T-helper 2 cell treated with Interferon-gamma antibody and Interleukin-4, amounts not matched to agents 5 μg/mL and 100 μg/mL, for 36 hours (primary cell): ENCODE measurements around the gene SRMS.

Source experiments
- DNase-seq: peaks from one replicate; pipeline ENCODE4 v3.0.0; 2021; ENCODE audit warnings: low spot score
- H3K27ac Mint-ChIP-seq: one replicate; pipeline ENCODE4 v1.8.0; 2021; ENCODE audit warnings: mild to moderate bottlenecking, mixed read lengths
- H3K27me3 Mint-ChIP-seq: one replicate; pipeline ENCODE4 v1.8.0; 2021; ENCODE audit warnings: low read depth, mixed read lengths
- H3K36me3 Mint-ChIP-seq: one replicate; pipeline ENCODE4 v1.8.0; 2021; ENCODE audit warnings: low read depth, mixed read lengths
- H3K4me1 Mint-ChIP-seq: one replicate; pipeline ENCODE4 v1.8.0; 2021; ENCODE audit warnings: low read depth, mixed read lengths
- H3K4me3 Mint-ChIP-seq: one replicate; pipeline ENCODE4 v1.8.0; 2022; ENCODE audit warnings: mild to moderate bottlenecking, moderate library complexity, mixed read lengths
- H3K9me3 Mint-ChIP-seq: one replicate; pipeline ENCODE4 v1.8.0; 2021; ENCODE audit warnings: mixed read lengths

The SRMS gene

DNA sequence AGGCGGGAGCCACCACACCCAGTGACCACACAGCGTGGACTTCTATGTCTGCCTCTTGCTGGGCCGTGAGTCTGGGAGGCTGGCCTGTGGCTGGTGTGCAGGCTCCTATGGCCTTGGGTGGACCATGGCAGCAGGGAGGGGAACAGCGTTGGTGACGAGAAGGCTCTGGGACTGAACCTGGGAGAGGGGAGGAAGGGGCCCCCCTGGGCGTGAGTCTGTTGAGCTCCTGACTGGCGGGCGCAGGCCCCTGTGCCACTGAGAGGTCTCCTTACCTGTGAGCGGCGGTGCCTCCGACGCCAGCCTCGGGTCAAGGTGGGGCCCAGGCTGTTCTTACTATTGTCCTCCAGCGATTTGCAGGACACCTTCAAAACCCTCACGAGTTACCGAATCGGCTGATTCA is 39.2 kb upstream of the SRMS start:
- H3K9me3 Mint-ChIP-seq = no peaks in the 10 kb centered on the region
- H3K4me1 Mint-ChIP-seq = peaks cover 3% of the 10 kb centered on the region
- peaks cover 16% of the 10 kb centered on the region for H3K36me3 Mint-ChIP-seq
- DNase-seq = no peak
- peaks cover 6% of the 10 kb centered on the region for H3K27me3 Mint-ChIP-seq
- H3K27ac Mint-ChIP-seq = no peak overlapping the region
- H3K4me3 Mint-ChIP-seq = no peak overlapping the region

- Mint-ChIP-seq H3K27ac (no peak overlapping the region), H3K36me3 (peaks cover 13% of the 10 kb centered on the region), H3K4me3 (no peak overlapping the region), H3K4me1 (peaks cover 4% of the 10 kb centered on the region), H3K9me3 (no peaks in the 10 kb centered on the region), H3K27me3 (peaks cover 6% of the 10 kb centered on the region)
- DNase-seq = no peak
Observed at GRCh38 chr20:63585616-63586565, 38.3 kb upstream of the SRMS start.

GRCh38 chr20:63582382-63583063 is 35.0 kb upstream of the SRMS start:
- Mint-ChIP-seq H3K4me3 (no peak overlapping the region), H3K27me3 (peaks cover 25% of the 10 kb centered on the region), H3K36me3 (no peaks in the 10 kb centered on the region)

DNA sequence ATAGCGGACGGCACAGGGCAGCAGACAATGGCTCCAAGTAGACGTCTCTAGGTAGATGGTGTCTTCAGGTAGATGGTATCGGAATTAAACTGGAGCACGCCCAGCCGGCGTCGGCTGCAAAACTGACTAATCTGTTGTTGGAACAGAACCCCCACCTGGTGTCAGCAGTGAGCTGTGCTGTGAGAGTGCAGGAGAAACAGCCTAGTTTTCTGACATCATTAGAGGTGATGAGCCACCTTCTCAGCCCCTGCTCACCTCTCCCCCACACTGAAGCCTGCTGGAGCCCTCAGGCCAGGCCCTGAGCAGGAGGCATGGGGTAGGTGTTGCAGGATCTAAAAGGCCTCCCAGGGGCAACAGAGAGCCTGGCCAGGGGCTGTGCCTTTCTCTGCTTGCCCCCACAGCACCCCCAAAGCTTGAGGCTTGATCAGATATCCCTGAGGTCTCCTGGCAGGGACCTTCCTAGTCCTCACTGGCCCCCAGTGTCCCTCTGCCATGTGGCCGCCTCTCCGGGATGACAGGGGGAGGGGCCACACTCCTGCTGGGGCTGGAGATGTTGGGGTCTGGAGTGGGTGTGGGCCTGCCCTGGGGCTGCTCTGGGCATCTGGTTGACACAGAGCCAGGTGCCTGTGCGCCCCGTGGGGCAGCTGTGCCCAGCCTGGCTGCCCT is 33.4 kb upstream of the SRMS start:
- Mint-ChIP-seq H3K9me3 (no peaks in the 10 kb centered on the region), H3K27me3 (peaks cover 35% of the 10 kb centered on the region), H3K36me3 (no peaks in the 10 kb centered on the region), H3K27ac (no peak overlapping the region), H3K4me1 (peaks cover 3% of the 10 kb centered on the region), H3K4me3 (no peak overlapping the region)
- peak; percentile 30 for DNase-seq

More at GRCh38 chr20:63582382-63583063, 35.0 kb upstream of the SRMS start:
- Mint-ChIP-seq H3K9me3 (no peaks in the 10 kb centered on the region), H3K27ac (no peak overlapping the region), H3K4me1 (peaks cover 1% of the 10 kb centered on the region)
- no peak for DNase-seq

DNA sequence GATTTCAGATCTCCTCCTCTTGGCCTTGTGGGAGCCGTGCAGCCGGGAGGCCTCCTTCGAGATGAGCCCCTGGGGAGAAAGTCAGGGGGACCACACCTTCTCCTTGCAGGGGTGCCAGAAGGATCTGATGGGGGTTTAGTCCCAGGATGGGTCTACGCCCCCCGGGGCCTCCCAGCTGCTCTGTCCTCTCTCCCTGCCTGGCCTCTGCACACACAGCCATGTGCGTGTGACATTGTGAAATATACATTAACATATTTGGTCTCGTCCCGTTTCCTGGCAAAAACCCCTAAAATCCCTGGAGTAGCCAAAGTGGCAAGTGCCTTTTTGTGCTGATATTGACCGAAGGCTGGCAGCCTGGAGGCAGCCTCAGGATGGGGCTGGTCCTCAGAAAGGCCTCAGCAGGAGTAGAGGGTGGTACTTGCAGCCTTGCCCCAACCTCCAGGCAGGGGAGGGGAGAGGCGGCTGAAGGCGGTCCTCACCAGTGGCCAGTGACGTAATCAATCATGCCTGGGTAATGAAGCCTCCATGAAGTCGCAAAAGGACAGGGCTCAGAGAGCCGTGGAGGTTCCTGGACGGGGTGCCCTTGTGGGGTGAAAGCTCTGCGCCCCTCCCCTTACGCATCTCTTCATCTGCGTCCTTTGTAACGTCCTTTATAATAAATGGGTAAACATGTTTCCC is 31.6 kb upstream of the SRMS start:
- no peaks in the 10 kb centered on the region for H3K36me3 Mint-ChIP-seq
- no peaks in the 10 kb centered on the region for H3K9me3 Mint-ChIP-seq
- no peak for DNase-seq
- H3K27ac Mint-ChIP-seq = no peak overlapping the region
- peaks cover 3% of the 10 kb centered on the region for H3K4me1 Mint-ChIP-seq
- peaks cover 41% of the 10 kb centered on the region for H3K27me3 Mint-ChIP-seq
- no peak overlapping the region for H3K4me3 Mint-ChIP-seq

- Mint-ChIP-seq H3K4me1 (peaks cover 3% of the 10 kb centered on the region), H3K36me3 (no peaks in the 10 kb centered on the region), H3K4me3 (no peak overlapping the region), H3K27me3 (peaks cover 41% of the 10 kb centered on the region), H3K27ac (no peak overlapping the region), H3K9me3 (no peaks in the 10 kb centered on the region)
- DNase-seq = no peak
Observed at GRCh38 chr20:63578224-63579016, 30.9 kb upstream of the SRMS start.

DNA sequence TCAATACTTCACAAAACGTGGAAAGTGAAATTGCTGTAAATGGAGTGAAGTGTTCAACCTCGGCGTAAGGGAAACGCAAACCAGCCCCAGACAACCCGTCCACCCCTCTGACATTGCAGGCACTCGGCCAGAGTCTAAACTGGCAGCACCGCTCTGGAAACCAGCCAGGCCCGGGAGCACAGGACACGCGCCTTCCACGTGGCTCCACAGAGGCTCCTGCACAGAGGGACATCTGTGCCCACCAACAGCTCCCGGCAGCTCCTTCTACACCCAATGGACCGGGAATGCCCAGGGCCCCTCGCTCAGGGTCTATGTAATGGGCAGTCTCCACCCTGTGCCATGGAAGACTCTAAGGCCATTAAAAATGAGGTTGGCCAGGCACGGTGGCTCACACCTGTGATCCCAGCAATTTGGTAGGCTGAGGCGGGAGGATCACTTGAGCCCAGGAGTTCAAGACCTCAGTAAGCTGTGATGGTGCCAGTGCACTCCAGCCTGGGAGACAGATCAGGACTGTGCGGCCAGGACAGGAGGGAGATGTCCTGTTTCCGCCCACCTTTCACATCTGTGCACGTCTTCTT is 29.9 kb upstream of the SRMS start:
- Mint-ChIP-seq H3K27me3 (peaks cover 35% of the 10 kb centered on the region), H3K4me3 (no peak overlapping the region), H3K9me3 (no peaks in the 10 kb centered on the region)

DNA sequence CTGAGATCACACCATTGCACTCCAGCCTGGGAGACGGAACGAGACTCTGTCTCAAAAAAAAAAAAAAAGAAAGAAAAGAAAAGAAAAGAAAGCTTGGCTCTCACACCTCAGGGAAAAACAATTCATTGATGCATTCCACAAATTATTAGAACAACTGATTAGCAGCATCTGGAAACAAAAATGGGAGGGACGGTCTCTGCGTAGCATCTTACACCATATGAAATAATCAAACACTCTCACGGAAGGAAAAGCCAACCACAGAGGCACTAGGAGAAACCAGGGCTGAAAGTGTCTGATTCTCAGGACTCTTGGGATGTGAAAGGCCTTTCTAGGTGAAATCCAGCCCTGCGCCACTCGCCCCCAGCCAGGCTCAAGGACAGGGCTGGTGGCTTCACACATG is 28.8 kb upstream of the SRMS start:
- H3K4me3 Mint-ChIP-seq = no peak overlapping the region
- peaks cover 3% of the 10 kb centered on the region for H3K4me1 Mint-ChIP-seq

More for the DNA sequence above, 29.9 kb upstream of the SRMS start:
- H3K27ac Mint-ChIP-seq = no peak overlapping the region
- H3K36me3 Mint-ChIP-seq = no peaks in the 10 kb centered on the region
- peaks cover 3% of the 10 kb centered on the region for H3K4me1 Mint-ChIP-seq
- DNase-seq = no peak

GRCh38 chr20:63574829-63575743 is 27.5 kb upstream of the SRMS start:
- Mint-ChIP-seq H3K36me3 (no peaks in the 10 kb centered on the region), H3K27me3 (peaks cover 30% of the 10 kb centered on the region), H3K4me3 (peak overlapping the region; percentile 57), H3K9me3 (no peaks in the 10 kb centered on the region), H3K27ac (no peak overlapping the region), H3K4me1 (peaks cover 2% of the 10 kb centered on the region)
- no peak for DNase-seq

More for the DNA sequence above, 28.8 kb upstream of the SRMS start:
- peaks cover 35% of the 10 kb centered on the region for H3K27me3 Mint-ChIP-seq
- DNase-seq = no peak
- H3K36me3 Mint-ChIP-seq = no peaks in the 10 kb centered on the region
- H3K9me3 Mint-ChIP-seq = no peaks in the 10 kb centered on the region
- H3K27ac Mint-ChIP-seq = no peak overlapping the region

GRCh38 chr20:63574156-63574828 is 26.7 kb upstream of the SRMS start, which contains the start of gene HELZ2:
Gene HELZ2, minus strand, starts transcription at chr20:63574239. Its CDS starts 1,854 bp downstream, at chr20:63572385.
- H3K4me3 Mint-ChIP-seq = peak within 1 kb of the TSS; percentile 85
- DNase-seq = peak; percentile 51
- H3K4me1 Mint-ChIP-seq = peaks cover 2% of the 10 kb centered on the region
- peak within 1 kb of the TSS; percentile 84 for H3K27ac Mint-ChIP-seq
- H3K9me3 Mint-ChIP-seq = no peaks in the 10 kb centered on the region
- no peaks in the 10 kb centered on the region for H3K36me3 Mint-ChIP-seq
- H3K27me3 Mint-ChIP-seq = peaks cover 23% of the 10 kb centered on the region

DNA sequence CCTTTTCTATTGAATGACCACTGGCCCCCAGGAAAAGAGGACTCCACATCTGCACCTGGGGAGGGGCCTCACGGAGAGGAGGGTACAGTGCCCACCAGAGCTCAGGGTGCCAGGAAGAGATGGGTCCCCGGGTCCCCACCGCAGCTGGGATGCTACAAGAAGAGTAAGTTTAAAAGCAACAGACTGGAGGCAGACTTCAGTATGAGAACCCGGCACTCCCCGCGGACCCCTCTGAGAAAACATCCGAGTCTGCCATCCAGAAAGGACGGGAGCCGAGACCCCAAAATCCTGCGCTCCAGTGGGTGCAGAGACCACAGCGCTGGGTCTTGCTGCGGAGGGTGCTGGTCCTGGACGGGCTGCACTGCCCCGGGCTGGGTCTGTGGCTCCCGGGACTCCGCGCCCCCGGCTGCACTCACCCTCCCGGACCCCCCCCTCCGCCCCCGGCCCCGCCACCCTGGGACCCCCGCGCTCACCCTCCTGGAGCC is 26.1 kb upstream of the SRMS start:
- peak overlapping the region; percentile 85 for H3K4me3 Mint-ChIP-seq
- H3K27me3 Mint-ChIP-seq = peaks cover 24% of the 10 kb centered on the region
- DNase-seq = no peak
- peak overlapping the region; percentile 84 for H3K27ac Mint-ChIP-seq
- H3K36me3 Mint-ChIP-seq = peaks cover 1% of the 10 kb centered on the region
- no peaks in the 10 kb centered on the region for H3K9me3 Mint-ChIP-seq
- peaks cover 2% of the 10 kb centered on the region for H3K4me1 Mint-ChIP-seq
